MM.1S (cell line): ENCODE data around the gene MED27.

Experiments used
- DNase-seq: peaks from one replicate; pipeline ENCODE4 v3.0.0-alpha.2; 2015
- H2AFZ ChIP-seq: fragments of 300-600 bp; sonication (generic); 2 replicates; pipeline ENCODE4 v1.6.0; 2016; ENCODE audit warnings: antibody characterized with exemption, low read length
- H3F3A ChIP-seq: fragments of 300-600 bp; sonication (generic); 2 replicates; pipeline ENCODE4 v1.6.1; 2016; ENCODE audit warnings: mild to moderate bottlenecking, antibody characterized with exemption, low read length, moderate library complexity, mixed read lengths; ENCODE audit not compliant: insufficient read depth
- H3K27ac ChIP-seq: fragments of 300-600 bp; sonication (generic); 2 replicates; pipeline ENCODE4 v1.5.1; 2016; ENCODE audit warnings: mild to moderate bottlenecking, low read length
- H3K27me3 ChIP-seq: fragments of 300-600 bp; sonication (generic); replicated peaks from 2 replicates; pipeline ENCODE4 v1.6.0; 2016; ENCODE audit warnings: low read length; ENCODE audit not compliant: insufficient read depth
- H3K36me3 ChIP-seq: fragments of 300-600 bp; sonication (generic); replicated peaks from 2 replicates; pipeline ENCODE4 v1.6.1; 2016; ENCODE audit warnings: mild to moderate bottlenecking, low read length, mixed read lengths; ENCODE audit not compliant: insufficient read depth
- H3K4me1 ChIP-seq: fragments of 300-600 bp; sonication (generic); 2 replicates; pipeline ENCODE4 v1.6.1; 2016; ENCODE audit warnings: low read length, mixed read lengths
- H3K4me2 ChIP-seq: fragments of 300-600 bp; sonication (generic); 2 replicates; pipeline ENCODE4 v1.6.0; 2016; ENCODE audit warnings: low read depth, low read length
- H3K4me3 ChIP-seq: fragments of 300-600 bp; sonication (generic); 2 replicates; pipeline ENCODE4 v1.5.1; 2016; ENCODE audit warnings: low read length, mixed read lengths
- H3K79me2 ChIP-seq: fragments of 300-600 bp; sonication (generic); 2 replicates; pipeline ENCODE4 v1.6.1; 2016; ENCODE audit warnings: mixed run types, low read length, mixed read lengths
- H3K9ac ChIP-seq: fragments of 300-600 bp; sonication (generic); 2 replicates; pipeline ENCODE4 v1.6.1; 2016; ENCODE audit warnings: low read length, mixed read lengths
- H3K9me2 ChIP-seq: fragments of 300-600 bp; sonication (generic); replicated peaks from 2 replicates; pipeline ENCODE4 v1.6.1; 2016; ENCODE audit warnings: mild to moderate bottlenecking, low read length, mixed read lengths; ENCODE audit not compliant: insufficient read depth
- H3K9me3 ChIP-seq: fragments of 300-600 bp; sonication (generic); replicated peaks from 2 replicates; pipeline ENCODE4 v1.6.1; 2016; ENCODE audit warnings: mild to moderate bottlenecking, low read length, mixed read lengths; ENCODE audit not compliant: insufficient read depth
- H4K20me1 ChIP-seq: fragments of 300-600 bp; sonication (generic); 2 replicates; pipeline ENCODE4 v1.6.1; 2016; ENCODE audit warnings: mild to moderate bottlenecking, low read length, moderate library complexity, mixed read lengths; ENCODE audit not compliant: insufficient read depth
- EZH2 ChIP-seq: fragments of 300-600 bp; sonication (generic); optimal IDR thresholded peaks from 2 replicates; pipeline ENCODE3; 2017; ENCODE audit warnings: low read depth, mild to moderate bottlenecking, antibody characterized with exemption, low read length, mixed read lengths
- EZH2phosphoT487 ChIP-seq: fragments of 300-600 bp; sonication (generic); IDR thresholded peaks from 2 replicates; pipeline ENCODE4 v1.6.1; 2018; ENCODE audit warnings: antibody characterized with exemption, low read length
- TF ChIP-seq, protein P1 (sequence below): fragments of 300-600 bp; sonication (generic); IDR thresholded peaks from 2 replicates; pipeline ENCODE4 v1.5.1; 2016; ENCODE audit warnings: antibody characterized with exemption, low read length, mixed read lengths

The MED27 gene

DNA sequence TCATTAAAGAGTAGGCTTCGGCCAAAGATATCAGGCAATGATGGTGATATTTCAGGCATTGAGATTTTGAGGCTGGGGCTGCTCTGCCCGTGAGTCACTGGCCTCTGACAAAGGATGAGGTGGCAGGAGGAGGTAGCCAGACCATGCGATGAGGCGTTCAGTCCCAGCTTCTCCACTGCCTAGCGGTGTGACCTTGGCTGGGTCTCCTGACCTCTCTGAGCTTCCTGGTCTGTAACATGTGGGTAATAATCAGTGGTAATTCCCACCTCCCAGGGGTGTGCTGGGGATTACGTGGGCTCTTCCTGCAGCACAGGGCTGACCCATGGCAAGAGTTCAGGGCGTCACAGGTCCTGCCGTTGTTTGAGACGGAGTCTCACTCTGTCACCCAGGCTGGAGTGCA lies 266.6 kb downstream of the MED27 start:
- Histone ChIP-seq H3K27me3 (peaks cover 99% of the 10 kb centered on the region), H3K27ac (no peak overlapping the region), H3K9me3 (no peaks in the 10 kb centered on the region), H3K36me3 (no peaks in the 10 kb centered on the region), H3K9me2 (no peaks in the 10 kb centered on the region), H3K4me2 (no peak overlapping the region), H3K9ac (no peak overlapping the region), H4K20me1 (no peaks in the 10 kb centered on the region), H3K79me2 (no peaks in the 10 kb centered on the region), H3K4me1 (no peaks in the 10 kb centered on the region), H3K4me3 (no peak overlapping the region), H2AFZ (no peak overlapping the region), H3F3A (no peaks in the 10 kb centered on the region)
- TF ChIP-seq EZH2phosphoT487: no peak
- no peak for TF ChIP-seq EZH2
- TF ChIP-seq, protein P1, sequence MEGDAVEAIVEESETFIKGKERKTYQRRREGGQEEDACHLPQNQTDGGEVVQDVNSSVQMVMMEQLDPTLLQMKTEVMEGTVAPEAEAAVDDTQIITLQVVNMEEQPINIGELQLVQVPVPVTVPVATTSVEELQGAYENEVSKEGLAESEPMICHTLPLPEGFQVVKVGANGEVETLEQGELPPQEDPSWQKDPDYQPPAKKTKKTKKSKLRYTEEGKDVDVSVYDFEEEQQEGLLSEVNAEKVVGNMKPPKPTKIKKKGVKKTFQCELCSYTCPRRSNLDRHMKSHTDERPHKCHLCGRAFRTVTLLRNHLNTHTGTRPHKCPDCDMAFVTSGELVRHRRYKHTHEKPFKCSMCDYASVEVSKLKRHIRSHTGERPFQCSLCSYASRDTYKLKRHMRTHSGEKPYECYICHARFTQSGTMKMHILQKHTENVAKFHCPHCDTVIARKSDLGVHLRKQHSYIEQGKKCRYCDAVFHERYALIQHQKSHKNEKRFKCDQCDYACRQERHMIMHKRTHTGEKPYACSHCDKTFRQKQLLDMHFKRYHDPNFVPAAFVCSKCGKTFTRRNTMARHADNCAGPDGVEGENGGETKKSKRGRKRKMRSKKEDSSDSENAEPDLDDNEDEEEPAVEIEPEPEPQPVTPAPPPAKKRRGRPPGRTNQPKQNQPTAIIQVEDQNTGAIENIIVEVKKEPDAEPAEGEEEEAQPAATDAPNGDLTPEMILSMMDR: no peak
- DNase-seq: no peak

DNA sequence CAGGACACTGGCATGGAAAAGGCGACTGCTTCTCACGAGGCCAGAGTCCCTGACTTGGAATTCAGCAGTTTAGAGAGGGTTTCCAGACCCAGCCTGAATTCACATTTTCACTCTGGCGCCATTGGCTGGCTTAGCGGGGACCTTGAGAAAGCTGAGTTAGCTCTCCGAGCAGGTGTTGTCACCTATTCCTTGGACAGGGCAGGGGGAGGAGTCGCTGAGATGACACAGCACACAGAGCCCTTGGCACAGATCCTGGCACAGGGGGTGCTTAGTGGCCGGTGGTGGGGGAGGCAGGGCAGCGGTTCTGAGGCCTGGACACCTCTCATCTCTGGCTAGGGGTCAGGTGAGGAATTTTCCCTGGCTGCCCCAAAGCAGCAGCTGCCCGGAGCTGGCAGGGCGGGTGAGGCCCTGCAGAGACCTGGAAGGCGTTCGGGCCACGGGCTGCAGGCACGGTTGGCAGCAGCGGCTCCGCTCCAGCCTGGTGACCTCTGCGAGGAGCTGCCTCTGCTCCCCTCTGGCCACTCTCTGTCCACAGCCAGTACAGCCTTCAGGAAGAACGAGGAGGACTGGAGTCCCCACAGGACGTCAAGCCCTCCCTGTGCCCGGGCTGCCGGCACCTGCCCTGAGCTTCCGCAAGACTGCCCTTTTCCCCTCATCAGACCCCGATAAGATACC lies 267.4 kb downstream of the MED27 start:
- no peak for TF ChIP-seq EZH2
- TF ChIP-seq EZH2phosphoT487: no peak
- TF ChIP-seq, protein P1: no peak
- H2AFZ ChIP-seq: no peak overlapping the region
- no peak overlapping the region for H3K4me2 ChIP-seq
- no peak overlapping the region for H3K4me3 ChIP-seq
- H3K27me3 ChIP-seq: peaks cover 97% of the 10 kb centered on the region
- H3F3A ChIP-seq: no peaks in the 10 kb centered on the region
- no peaks in the 10 kb centered on the region for H3K4me1 ChIP-seq
- H3K79me2 ChIP-seq: no peaks in the 10 kb centered on the region
- H4K20me1 ChIP-seq: no peaks in the 10 kb centered on the region
- H3K9ac ChIP-seq: no peak overlapping the region
- H3K9me3 ChIP-seq: no peaks in the 10 kb centered on the region
- H3K36me3 ChIP-seq: no peaks in the 10 kb centered on the region
- no peaks in the 10 kb centered on the region for H3K9me2 ChIP-seq
- DNase-seq: no peak
- H3K27ac ChIP-seq: no peak overlapping the region

DNA sequence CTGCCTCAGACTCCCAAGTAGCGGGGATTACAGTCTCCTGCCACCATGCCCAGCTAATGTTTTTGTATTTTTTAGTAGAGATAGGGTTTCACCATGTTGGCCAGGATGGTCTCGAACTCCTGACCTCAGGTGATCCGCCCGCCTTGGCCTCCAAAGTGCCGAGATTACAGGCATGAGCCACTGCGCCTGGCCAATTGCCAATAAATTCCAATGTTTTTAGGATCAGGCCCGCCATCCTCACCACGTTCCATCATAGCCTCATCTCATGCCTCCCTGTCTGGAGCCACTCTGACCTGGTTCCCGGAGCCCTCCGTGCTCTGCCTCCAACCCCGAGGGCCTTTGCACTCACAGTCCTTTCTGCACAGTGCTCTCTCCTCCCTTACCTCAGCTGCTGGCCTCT lies 268.3 kb downstream of the MED27 start:
- Histone ChIP-seq H3K9me3 (no peaks in the 10 kb centered on the region), H3F3A (no peaks in the 10 kb centered on the region), H3K9ac (no peak overlapping the region), H2AFZ (no peak overlapping the region), H3K4me1 (no peaks in the 10 kb centered on the region), H3K4me3 (no peak overlapping the region), H3K9me2 (no peaks in the 10 kb centered on the region), H3K27ac (no peak overlapping the region), H4K20me1 (no peaks in the 10 kb centered on the region), H3K27me3 (peaks cover 97% of the 10 kb centered on the region), H3K79me2 (no peaks in the 10 kb centered on the region), H3K4me2 (no peak overlapping the region), H3K36me3 (no peaks in the 10 kb centered on the region)
- no peak for DNase-seq
- no peak for TF ChIP-seq EZH2

DNA sequence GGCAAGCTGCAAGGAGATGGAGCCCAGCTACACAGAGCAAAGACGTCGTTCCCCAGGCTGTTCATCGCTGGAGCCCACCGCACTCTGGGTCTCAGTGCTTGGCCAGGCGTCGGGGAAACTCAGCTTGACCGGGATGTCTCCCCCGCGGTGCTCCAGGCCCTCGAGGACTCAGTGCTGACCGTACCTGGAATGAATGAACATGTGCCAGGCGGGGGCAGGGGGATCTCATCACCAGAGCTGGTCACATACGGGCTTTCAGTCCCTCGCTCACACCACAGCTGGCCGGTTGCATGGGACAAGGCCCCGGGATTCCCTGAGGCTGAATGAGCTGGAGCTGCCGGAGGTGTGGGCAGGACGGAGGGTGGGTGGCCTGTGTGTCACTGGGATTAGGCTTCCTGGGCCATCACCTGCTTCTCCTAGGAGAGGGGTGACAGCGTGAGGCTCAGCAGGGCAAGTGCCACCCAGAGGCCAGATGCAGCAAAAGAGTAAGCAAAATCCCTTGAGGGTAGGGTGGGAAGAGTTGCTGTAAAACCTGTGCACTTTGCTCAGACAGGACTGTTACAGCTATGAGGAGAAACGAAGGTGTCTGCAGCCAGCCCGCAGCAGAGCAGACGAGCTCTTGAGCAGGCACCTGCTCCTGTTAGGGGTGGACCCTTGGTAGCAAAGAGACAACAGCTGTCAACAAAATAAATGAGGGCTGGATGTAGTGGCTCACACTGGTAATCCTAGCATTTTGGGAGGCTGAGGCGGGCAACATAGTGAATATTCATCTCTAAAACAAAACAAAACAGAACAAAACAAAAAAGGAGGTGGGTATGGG lies 269.1 kb downstream of the MED27 start:
- Histone ChIP-seq H3K36me3 (no peaks in the 10 kb centered on the region), H3K79me2 (no peaks in the 10 kb centered on the region), H3K9me3 (no peaks in the 10 kb centered on the region), H3K27me3 (peaks cover 97% of the 10 kb centered on the region), H3K9me2 (no peaks in the 10 kb centered on the region), H3K9ac (no peak overlapping the region), H3F3A (no peaks in the 10 kb centered on the region), H2AFZ (no peak overlapping the region), H3K27ac (no peak overlapping the region), H3K4me1 (no peaks in the 10 kb centered on the region), H3K4me2 (no peak overlapping the region), H3K4me3 (no peak overlapping the region), H4K20me1 (no peaks in the 10 kb centered on the region)
- DNase-seq: no peak
- TF ChIP-seq, protein P1: 0 out of 2 replicates have a peak, but pooled peaks have one; percentile 3
- TF ChIP-seq EZH2 (no peak), EZH2phosphoT487 (no peak)
